ENCODE measurements around the gene LINC00632.
"Not testable (repeated sequence)": the region's sequence is repeated elsewhere in the genome, so short reads cannot be mapped to it uniquely, and the experiment has no call there.

Gene LINC00632

GRCh38 chrX:140709421-140709846 is at the start of gene LINC00632:
Gene LINC00632 (plus strand): TSS chrX:140709759.
- in situ Hi-C loops (cut with HindIII; ENCODE audit: low sequenced_read_pairs): no loop called here

GRCh38 chrX:140661643-140662042 is 47.9 kb upstream of the LINC00632 start:
- in situ Hi-C loops (cut with HindIII; ENCODE audit: low sequenced_read_pairs): no loop called here

DNA sequence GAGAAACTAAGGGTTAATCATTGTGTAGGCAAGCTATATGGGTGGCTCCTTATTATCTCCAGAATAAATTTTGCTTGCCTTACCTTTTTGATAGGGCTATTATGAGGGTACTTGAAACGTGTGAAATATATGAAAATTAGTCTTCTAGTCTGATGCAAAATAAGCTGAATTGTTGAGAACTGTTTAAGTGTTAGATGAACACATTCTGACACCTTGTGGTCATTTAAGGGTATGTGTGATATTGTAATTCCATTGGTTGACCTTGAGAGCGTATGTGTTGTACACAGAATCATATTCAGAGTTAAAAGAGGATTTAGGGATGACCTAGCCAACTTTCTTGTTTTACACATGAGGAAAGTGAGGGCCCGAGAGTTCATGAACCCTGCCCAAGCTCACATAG is 44.6 kb upstream of the LINC00632 start:
- in situ Hi-C loops (cut with HindIII; ENCODE audit: low sequenced_read_pairs): no loop called here

- in situ Hi-C loops (cut with HindIII; ENCODE audit: low sequenced_read_pairs): no loop called here
Measured at GRCh38 chrX:140672840-140673731, 36.5 kb upstream of the LINC00632 start.

DNA sequence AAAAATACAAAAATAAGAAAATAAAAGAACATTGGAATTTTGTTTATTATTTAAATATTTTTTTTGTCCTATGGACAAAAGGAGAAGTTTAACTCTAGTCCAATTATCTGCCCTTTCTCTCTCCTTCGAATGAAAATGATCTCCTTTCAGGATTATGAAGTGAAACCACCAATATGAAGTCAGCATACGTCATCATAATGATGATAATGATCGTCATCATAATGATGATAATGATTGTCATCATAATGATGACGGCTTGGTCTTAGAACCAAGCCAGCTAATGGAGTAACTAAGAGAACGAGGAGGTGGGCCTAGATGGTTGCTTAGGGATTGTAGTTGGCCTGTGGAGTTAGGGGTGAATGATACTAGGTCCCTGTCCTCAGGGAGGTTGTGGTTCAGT is 21.9 kb upstream of the LINC00632 start:
- in situ Hi-C loops (cut with HindIII; ENCODE audit: low sequenced_read_pairs): no loop called here

GRCh38 chrX:140691596-140691995 is 18.0 kb upstream of the LINC00632 start:
- in situ Hi-C loops (cut with HindIII; ENCODE audit: low sequenced_read_pairs): not testable (repeated sequence)

GRCh38 chrX:140697618-140698017 is 11.9 kb upstream of the LINC00632 start:
- in situ Hi-C loops (cut with HindIII; ENCODE audit: low sequenced_read_pairs): no loop called here

DNA sequence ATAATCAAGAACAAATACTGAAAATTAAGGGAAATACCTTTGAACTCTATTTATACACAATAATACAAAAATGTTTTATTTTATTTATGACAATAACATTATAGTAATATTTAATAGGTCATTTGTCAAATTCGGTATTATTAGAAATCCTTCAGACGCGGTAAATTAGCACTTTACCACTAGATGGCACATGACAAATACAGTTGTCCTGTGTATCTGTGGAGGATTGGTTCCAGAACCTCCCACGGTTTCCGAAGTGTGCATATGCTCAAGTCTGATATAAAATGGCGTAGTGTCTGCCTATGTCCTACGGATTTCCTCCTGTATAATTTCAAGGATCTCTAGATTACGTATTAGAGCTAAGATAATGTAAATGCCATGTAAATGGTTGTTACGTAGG is 8.1 kb upstream of the LINC00632 start:
- in situ Hi-C loops (cut with HindIII; ENCODE audit: low sequenced_read_pairs): no loop called here

DNA sequence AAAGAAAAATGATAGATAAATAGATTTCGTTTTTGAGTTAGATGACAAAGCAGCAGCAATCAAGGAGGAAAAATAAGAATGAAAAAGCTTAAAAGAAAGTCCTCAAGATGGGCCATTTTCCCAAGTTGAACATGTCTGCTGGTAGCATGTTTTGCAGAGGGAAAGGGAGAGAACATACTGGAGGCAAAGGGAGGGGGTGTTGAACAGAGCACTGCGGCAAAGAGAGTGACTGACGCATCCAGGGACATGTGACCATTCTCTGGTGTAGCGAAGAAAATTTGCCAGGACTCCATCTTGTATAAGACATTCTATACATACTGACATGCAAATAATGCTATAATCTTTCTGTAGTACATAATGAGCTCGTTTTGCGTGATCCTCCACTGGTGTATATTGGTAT is 1.2 kb downstream of the LINC00632 start:
- in situ Hi-C loops (cut with HindIII; ENCODE audit: low sequenced_read_pairs): no loop called here

GRCh38 chrX:140711894-140712293 is 2.3 kb downstream of the LINC00632 start:
- in situ Hi-C loops (cut with HindIII; ENCODE audit: low sequenced_read_pairs): no loop called here

GRCh38 chrX:140712413-140713173 is 3.0 kb downstream of the LINC00632 start:
- in situ Hi-C loops (cut with HindIII; ENCODE audit: low sequenced_read_pairs): no loop called here

DNA sequence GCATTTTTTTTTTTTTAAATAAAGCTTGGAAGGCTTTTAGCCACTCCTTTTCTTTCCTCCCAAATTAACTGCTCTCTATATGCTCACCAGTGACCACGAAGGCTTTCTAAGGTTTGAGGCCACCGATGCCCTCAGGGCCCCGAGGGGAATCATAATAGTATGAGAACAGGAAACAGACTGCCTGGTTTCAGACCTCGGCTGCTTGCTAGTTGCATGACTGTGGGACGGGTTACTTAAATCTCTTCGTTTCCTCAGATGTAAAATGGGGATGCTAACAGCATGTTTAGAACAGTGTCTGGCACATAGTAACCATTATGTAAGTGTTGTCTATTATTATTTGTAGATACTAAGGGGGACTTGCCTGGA is 3.6 kb downstream of the LINC00632 start:
- in situ Hi-C loops (cut with HindIII; ENCODE audit: low sequenced_read_pairs): no loop called here

GRCh38 chrX:140715787-140716186 is 6.2 kb downstream of the LINC00632 start:
- in situ Hi-C loops (cut with HindIII; ENCODE audit: low sequenced_read_pairs): no loop called here

DNA sequence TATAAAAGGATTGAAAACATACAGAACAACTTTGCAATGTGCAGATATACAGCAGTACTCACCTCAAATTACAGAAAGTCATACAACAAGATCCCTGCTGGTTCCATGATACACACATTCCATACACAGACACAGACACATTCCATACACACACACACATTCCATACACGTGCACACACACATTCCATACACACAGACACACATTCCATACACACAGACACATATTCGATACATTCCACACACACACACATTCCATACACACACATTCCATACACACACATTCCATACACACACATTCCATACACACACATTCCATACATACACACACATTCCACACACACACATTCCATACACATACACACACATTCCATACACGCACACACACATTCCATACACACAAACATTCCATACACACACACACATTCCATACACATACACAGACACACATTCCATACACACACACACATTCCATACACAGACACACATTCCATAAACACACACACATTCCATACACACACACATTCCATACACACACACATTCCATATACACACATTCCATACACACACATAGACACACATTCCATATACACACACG is 13.7 kb downstream of the LINC00632 start:
- in situ Hi-C loops (cut with HindIII; ENCODE audit: low sequenced_read_pairs): no loop called here

- in situ Hi-C loops (cut with HindIII; ENCODE audit: low sequenced_read_pairs): no loop called here
Measured at GRCh38 chrX:140724309-140724708, 14.8 kb downstream of the LINC00632 start.

GRCh38 chrX:140724736-140725135 is 15.2 kb downstream of the LINC00632 start:
- in situ Hi-C loops (cut with HindIII; ENCODE audit: low sequenced_read_pairs): no loop called here

DNA sequence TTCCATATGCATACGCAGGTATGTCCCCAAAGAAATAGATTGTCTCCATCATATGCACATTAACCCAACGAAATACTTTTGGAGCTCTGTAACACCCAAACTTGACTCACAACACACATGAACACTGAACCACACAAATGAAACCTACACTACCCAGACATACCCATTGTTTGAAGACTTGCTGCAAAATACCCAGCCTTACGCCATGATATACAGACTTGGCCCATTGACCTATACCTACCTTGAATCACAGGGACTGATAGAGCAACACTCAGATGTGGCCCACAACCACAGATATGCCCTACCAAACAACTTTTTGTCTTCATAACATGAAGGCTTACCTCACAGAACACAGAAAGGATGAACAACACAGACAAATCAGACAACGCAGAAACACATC is 15.9 kb downstream of the LINC00632 start:
- in situ Hi-C loops (cut with HindIII; ENCODE audit: low sequenced_read_pairs): no loop called here

DNA sequence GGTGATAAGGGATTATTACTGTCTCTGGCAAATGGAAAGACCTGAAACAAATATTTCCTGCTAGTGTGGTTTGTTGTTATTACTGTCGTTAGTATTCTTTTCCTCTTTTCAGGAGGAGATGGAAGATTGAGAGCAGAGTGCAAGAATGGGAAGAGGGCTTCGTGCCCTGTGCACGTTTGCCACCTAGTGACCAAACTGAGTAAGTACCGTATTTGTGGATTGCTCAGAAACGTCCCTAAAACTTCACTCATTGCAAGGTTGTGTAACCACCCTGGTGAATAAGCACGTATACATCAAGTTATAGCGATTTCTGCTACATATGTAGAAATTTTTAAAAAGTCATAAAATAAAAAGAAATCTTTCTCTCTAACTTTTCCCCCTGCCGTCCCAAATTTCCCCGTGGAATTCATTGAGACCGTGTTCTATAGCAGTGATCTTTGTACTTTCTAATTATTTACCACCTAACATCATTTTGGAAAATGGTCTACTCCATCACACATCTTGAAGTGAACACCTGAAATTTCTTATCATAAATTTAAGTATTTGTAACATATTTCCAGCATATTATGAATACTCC is 24.3 kb downstream of the LINC00632 start:
- in situ Hi-C loops (cut with HindIII; ENCODE audit: low sequenced_read_pairs): no loop called here

- in situ Hi-C loops (cut with HindIII; ENCODE audit: low sequenced_read_pairs): no loop called here
Measured at GRCh38 chrX:140744085-140744484, 34.5 kb downstream of the LINC00632 start.

DNA sequence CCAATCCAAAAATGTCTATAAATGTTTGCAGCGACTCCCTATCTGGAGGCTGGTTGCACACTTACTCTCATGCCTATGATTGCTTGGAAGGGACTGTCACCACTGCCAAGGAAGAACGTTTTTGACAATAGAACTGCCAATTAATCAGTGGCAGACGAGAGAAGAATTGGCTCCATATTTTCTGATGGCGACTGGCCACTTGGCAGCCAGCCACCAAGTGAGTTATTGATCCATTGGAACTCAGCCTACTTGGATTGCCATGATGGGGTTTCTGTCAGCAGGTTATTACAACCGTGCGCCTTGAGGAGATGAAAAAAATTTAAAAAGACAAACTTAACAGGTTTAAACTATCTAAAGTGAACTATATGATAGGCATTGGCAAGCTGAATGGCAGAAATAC is 47.4 kb downstream of the LINC00632 start:
- in situ Hi-C loops (cut with HindIII; ENCODE audit: low sequenced_read_pairs): no loop called here

- in situ Hi-C loops (cut with HindIII; ENCODE audit: low sequenced_read_pairs): no loop called here
Measured at GRCh38 chrX:140762061-140762460, 52.5 kb downstream of the LINC00632 start.
